DMS153 treated with DMSO at 0.1 percent for 48 hours (cell line): ENCODE results near the gene SMR3A.

Experiments
- DNase-seq: peaks from one replicate; lab custom pipeline; 2025; ENCODE audit not compliant: unreplicated experiment; lab: John Stamatoyannopoulos, UW

SMR3A gene

GRCh38 chr4:70360460-70360859 lies at the start of gene SMR3A:
SMR3A (plus strand) TSS chr4:70360760; CDS start chr4:70362116, 1,356 bp downstream.
- no peak for DNase-seq

- DNase-seq: no peak
These were observed 46.8 kb upstream of the SMR3A start for GRCh38 chr4:70313736-70314135.

GRCh38 chr4:70315928-70316327 lies 44.6 kb upstream of the SMR3A start:
- DNase-seq: no peak

GRCh38 chr4:70326052-70326451 lies 34.5 kb upstream of the SMR3A start:
- DNase-seq: no peak

GRCh38 chr4:70334681-70335080 lies 25.9 kb upstream of the SMR3A start, which contains the start of gene CABS1:
CABS1 (plus strand) TSS chr4:70334981; CDS start chr4:70335040, 59 bp downstream.
- no peak for DNase-seq

GRCh38 chr4:70336043-70336442 lies 24.5 kb upstream of the SMR3A start:
- no peak for DNase-seq

- DNase-seq: no peak
These were observed 22.6 kb upstream of the SMR3A start for GRCh38 chr4:70337886-70338420.

- DNase-seq: no peak
These were observed 4.4 kb upstream of the SMR3A start for GRCh38 chr4:70356185-70356584.

GRCh38 chr4:70359115-70359661 lies 1.4 kb upstream of the SMR3A start:
- DNase-seq: no peak

GRCh38 chr4:70364002-70364401 lies 3.4 kb downstream of the SMR3A start:
- no peak for DNase-seq

- peak; percentile 37 for DNase-seq
These were observed 4.9 kb downstream of the SMR3A start for GRCh38 chr4:70365479-70365878.

- DNase-seq: no peak
These were observed 7.3 kb downstream of the SMR3A start for GRCh38 chr4:70367813-70368212.

GRCh38 chr4:70371987-70372386 lies 11.4 kb downstream of the SMR3A start:
- DNase-seq: no peak

GRCh38 chr4:70372760-70373159 lies 12.2 kb downstream of the SMR3A start:
- no peak for DNase-seq

GRCh38 chr4:70380578-70380977 lies 20.0 kb downstream of the SMR3A start:
- no peak for DNase-seq

- DNase-seq: no peak
These were observed 22.2 kb downstream of the SMR3A start, which contains the start of gene SMR3B for GRCh38 chr4:70382691-70383181. SMR3B (plus strand) TSS chr4:70383131; CDS start chr4:70384511, 1,380 bp downstream.

- DNase-seq: no peak
These were observed 31.7 kb downstream of the SMR3A start for GRCh38 chr4:70392057-70392776.

- no peak for DNase-seq
These were observed 37.0 kb downstream of the SMR3A start, which contains the start of gene OPRPN for GRCh38 chr4:70397580-70397979. OPRPN (plus strand) TSS chr4:70397940; CDS start chr4:70399286, 1,346 bp downstream.

- DNase-seq: no peak
These were observed 38.8 kb downstream of the SMR3A start for GRCh38 chr4:70399319-70399718.

- no peak for DNase-seq
These were observed 42.2 kb downstream of the SMR3A start for GRCh38 chr4:70402762-70403161.

- no peak for DNase-seq
These were observed 45.2 kb downstream of the SMR3A start for GRCh38 chr4:70405765-70406164.
